Measurements from ENCODE around the gene CPVL. TPM values are rescaled to one million over a fixed set of nuclear protein-coding genes. Genes with fewer than 3 reads are reported as not detected.

CPVL gene
- total and polyA plus RNA-seq, 2 experiments from 2014 or later = 31.9 to 37.8 TPM

DNA sequence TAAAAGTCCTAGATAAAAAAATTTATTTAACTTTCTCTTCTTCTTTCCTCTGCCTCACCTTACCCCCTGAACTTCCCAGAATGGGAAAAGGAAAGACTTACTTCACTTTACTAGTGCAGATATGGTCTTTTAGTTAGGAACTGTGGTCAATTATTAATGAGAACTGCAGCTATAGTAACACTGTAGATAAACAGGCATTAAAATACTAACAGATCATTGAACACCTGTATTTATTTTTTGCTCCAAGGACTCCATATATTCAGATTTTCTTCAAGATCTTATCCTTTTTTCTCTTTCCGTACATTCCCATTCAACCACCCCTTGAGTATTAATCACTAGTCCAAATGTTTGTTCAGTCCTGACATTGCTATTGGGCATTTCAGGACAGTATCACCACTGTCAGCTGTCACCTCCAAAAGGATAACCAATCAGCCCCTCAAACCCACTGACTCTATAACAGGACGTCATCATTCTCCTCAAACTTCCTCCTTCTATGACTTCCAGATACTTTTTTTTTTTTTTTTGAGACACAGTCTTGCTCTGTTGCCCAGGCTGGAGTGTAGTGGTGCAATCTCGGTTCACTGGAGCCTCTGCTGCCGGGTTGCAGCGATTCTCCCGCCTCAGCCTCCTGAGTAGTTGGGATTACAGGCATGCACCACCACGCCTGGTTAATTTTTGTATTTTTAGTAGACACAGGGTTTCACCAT lies 4.2 kb downstream of the CPVL start:
- H3K4me3 Mint-ChIP-seq = no peak overlapping the region
- no peaks in the 10 kb centered on the region for H3K36me3 Mint-ChIP-seq (ENCODE audit: low read depth)
- Histone ChIP-seq H3K9me2 (ENCODE audit: insufficient read depth) (no peaks in the 10 kb centered on the region), H3K27ac (ENCODE audit: low read depth) (no peak overlapping the region), H3K4me2 (no peak overlapping the region), H3K79me2 (replicated peaks; ENCODE audit: insufficient read depth) (no peaks in the 10 kb centered on the region), H3K4me1 (ENCODE audit: insufficient read depth) (peaks cover 13% of the 10 kb centered on the region), H3K4me3 (no peak overlapping the region), H3F3A (replicated peaks; ENCODE audit: low read depth) (no peaks in the 10 kb centered on the region), H2AFZ (no peak overlapping the region), H3K36me3 (ENCODE audit: insufficient read depth) (no peaks in the 10 kb centered on the region), H3K27me3 (ENCODE audit: insufficient read depth) (peaks cover 20% of the 10 kb centered on the region), H4K20me1 (replicated peaks; ENCODE audit: insufficient read depth) (no peaks in the 10 kb centered on the region)
- peaks cover 17% of the 10 kb centered on the region; the same call in 2 of the 3 replicates for H3K4me1 Mint-ChIP-seq
- no peak overlapping the region for H3K27ac Mint-ChIP-seq
- H3K27me3 Mint-ChIP-seq (ENCODE audit: insufficient read depth, low read depth, poor library complexity) = peaks cover 16% of the 10 kb centered on the region
- TF ChIP-seq ZNF331 (CRISPR knock-in tag; IDR thresholded peaks at IDR 0.05; ENCODE audit: low read depth) (no peak), CREB1 (CRISPR knock-in tag; IDR thresholded peaks at IDR 0.05; ENCODE audit: low read depth) (no peak), ZNF114 (CRISPR knock-in tag; IDR thresholded peaks at IDR 0.05) (no peak), STAT1 (IDR thresholded peaks at IDR 0.05; ENCODE audit: unreplicated experiment) (no peak), NANOG (IDR thresholded peaks at IDR 0.05; ENCODE audit: borderline replicate concordance) (no peak), EZH2 (IDR thresholded peaks at IDR 0.05; ENCODE audit: low read depth, unreplicated experiment) (no peak), EZH2phosphoT487 (IDR thresholded peaks at IDR 0.05; ENCODE audit: unreplicated experiment) (no peak), POLR2AphosphoS5 (IDR thresholded peaks at IDR 0.05; ENCODE audit: low read depth) (no peak), JUNB (IDR thresholded peaks at IDR 0.05; ENCODE audit: unreplicated experiment) (no peak)
- TF ChIP-seq, protein P1, sequence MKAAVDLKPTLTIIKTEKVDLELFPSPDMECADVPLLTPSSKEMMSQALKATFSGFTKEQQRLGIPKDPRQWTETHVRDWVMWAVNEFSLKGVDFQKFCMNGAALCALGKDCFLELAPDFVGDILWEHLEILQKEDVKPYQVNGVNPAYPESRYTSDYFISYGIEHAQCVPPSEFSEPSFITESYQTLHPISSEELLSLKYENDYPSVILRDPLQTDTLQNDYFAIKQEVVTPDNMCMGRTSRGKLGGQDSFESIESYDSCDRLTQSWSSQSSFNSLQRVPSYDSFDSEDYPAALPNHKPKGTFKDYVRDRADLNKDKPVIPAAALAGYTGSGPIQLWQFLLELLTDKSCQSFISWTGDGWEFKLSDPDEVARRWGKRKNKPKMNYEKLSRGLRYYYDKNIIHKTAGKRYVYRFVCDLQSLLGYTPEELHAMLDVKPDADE (IDR thresholded peaks at IDR 0.05) = no peak
- TF ChIP-seq, protein P2, sequence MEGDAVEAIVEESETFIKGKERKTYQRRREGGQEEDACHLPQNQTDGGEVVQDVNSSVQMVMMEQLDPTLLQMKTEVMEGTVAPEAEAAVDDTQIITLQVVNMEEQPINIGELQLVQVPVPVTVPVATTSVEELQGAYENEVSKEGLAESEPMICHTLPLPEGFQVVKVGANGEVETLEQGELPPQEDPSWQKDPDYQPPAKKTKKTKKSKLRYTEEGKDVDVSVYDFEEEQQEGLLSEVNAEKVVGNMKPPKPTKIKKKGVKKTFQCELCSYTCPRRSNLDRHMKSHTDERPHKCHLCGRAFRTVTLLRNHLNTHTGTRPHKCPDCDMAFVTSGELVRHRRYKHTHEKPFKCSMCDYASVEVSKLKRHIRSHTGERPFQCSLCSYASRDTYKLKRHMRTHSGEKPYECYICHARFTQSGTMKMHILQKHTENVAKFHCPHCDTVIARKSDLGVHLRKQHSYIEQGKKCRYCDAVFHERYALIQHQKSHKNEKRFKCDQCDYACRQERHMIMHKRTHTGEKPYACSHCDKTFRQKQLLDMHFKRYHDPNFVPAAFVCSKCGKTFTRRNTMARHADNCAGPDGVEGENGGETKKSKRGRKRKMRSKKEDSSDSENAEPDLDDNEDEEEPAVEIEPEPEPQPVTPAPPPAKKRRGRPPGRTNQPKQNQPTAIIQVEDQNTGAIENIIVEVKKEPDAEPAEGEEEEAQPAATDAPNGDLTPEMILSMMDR (conservative IDR thresholded peaks at IDR 0.05; ENCODE audit: low read depth in 2 of 2) = no peak
- TF ChIP-seq, protein P3, sequence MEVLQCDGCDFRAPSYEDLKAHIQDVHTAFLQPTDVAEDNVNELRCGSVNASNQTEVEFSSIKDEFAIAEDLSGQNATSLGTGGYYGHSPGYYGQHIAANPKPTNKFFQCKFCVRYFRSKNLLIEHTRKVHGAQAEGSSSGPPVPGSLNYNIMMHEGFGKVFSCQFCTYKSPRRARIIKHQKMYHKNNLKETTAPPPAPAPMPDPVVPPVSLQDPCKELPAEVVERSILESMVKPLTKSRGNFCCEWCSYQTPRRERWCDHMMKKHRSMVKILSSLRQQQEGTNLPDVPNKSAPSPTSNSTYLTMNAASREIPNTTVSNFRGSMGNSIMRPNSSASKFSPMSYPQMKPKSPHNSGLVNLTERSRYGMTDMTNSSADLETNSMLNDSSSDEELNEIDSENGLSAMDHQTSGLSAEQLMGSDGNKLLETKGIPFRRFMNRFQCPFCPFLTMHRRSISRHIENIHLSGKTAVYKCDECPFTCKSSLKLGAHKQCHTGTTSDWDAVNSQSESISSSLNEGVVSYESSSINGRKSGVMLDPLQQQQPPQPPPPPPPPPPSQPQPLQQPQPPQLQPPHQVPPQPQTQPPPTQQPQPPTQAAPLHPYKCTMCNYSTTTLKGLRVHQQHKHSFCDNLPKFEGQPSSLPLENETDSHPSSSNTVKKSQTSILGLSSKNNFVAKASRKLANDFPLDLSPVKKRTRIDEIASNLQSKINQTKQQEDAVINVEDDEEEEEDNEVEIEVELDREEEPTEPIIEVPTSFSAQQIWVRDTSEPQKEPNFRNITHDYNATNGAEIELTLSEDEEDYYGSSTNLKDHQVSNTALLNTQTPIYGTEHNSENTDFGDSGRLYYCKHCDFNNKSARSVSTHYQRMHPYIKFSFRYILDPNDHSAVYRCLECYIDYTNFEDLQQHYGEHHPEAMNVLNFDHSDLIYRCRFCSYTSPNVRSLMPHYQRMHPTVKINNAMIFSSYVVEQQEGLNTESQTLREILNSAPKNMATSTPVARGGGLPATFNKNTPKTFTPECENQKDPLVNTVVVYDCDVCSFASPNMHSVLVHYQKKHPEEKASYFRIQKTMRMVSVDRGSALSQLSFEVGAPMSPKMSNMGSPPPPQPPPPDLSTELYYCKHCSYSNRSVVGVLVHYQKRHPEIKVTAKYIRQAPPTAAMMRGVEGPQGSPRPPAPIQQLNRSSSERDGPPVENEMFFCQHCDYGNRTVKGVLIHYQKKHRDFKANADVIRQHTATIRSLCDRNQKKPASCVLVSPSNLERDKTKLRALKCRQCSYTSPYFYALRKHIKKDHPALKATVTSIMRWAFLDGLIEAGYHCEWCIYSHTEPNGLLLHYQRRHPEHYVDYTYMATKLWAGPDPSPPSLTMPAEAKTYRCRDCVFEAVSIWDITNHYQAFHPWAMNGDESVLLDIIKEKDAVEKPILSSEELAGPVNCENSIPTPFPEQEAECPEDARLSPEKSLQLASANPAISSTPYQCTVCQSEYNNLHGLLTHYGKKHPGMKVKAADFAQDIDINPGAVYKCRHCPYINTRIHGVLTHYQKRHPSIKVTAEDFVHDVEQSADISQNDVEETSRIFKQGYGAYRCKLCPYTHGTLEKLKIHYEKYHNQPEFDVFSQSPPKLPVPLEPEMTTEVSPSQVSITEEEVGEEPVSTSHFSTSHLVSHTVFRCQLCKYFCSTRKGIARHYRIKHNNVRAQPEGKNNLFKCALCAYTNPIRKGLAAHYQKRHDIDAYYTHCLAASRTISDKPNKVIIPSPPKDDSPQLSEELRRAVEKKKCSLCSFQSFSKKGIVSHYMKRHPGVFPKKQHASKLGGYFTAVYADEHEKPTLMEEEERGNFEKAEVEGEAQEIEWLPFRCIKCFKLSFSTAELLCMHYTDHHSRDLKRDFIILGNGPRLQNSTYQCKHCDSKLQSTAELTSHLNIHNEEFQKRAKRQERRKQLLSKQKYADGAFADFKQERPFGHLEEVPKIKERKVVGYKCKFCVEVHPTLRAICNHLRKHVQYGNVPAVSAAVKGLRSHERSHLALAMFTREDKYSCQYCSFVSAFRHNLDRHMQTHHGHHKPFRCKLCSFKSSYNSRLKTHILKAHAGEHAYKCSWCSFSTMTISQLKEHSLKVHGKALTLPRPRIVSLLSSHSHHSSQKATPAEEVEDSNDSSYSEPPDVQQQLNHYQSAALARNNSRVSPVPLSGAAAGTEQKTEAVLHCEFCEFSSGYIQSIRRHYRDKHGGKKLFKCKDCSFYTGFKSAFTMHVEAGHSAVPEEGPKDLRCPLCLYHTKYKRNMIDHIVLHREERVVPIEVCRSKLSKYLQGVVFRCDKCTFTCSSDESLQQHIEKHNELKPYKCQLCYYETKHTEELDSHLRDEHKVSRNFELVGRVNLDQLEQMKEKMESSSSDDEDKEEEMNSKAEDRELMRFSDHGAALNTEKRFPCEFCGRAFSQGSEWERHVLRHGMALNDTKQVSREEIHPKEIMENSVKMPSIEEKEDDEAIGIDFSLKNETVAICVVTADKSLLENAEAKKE (CRISPR knock-in tag; IDR thresholded peaks at IDR 0.05) = no peak
- TF ChIP-seq, protein P4, sequence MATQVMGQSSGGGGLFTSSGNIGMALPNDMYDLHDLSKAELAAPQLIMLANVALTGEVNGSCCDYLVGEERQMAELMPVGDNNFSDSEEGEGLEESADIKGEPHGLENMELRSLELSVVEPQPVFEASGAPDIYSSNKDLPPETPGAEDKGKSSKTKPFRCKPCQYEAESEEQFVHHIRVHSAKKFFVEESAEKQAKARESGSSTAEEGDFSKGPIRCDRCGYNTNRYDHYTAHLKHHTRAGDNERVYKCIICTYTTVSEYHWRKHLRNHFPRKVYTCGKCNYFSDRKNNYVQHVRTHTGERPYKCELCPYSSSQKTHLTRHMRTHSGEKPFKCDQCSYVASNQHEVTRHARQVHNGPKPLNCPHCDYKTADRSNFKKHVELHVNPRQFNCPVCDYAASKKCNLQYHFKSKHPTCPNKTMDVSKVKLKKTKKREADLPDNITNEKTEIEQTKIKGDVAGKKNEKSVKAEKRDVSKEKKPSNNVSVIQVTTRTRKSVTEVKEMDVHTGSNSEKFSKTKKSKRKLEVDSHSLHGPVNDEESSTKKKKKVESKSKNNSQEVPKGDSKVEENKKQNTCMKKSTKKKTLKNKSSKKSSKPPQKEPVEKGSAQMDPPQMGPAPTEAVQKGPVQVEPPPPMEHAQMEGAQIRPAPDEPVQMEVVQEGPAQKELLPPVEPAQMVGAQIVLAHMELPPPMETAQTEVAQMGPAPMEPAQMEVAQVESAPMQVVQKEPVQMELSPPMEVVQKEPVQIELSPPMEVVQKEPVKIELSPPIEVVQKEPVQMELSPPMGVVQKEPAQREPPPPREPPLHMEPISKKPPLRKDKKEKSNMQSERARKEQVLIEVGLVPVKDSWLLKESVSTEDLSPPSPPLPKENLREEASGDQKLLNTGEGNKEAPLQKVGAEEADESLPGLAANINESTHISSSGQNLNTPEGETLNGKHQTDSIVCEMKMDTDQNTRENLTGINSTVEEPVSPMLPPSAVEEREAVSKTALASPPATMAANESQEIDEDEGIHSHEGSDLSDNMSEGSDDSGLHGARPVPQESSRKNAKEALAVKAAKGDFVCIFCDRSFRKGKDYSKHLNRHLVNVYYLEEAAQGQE (IDR thresholded peaks at IDR 0.05; ENCODE audit: unreplicated experiment) = no peak
- no peak for DNase-seq (ENCODE audit: low spot score)
- ATAC-seq = no peak
- H3K9me3 Mint-ChIP-seq = no peaks in the 10 kb centered on the region
